GM12892 (cell line): ENCODE measurements around the gene MT1M.

Source experiments
- POLR2A ChIP-seq: IDR thresholded peaks from 2 replicates; pipeline ENCODE4 v1.6.1; 2011; ENCODE audit warnings: low read depth, low read length, control low read depth
- POLR2AphosphoS5 ChIP-seq: IDR thresholded peaks from 2 replicates; pipeline ENCODE4 v1.6.1; 2011; ENCODE audit warnings: low read depth, low read length, control low read depth
- TAF1 ChIP-seq: IDR thresholded peaks from 2 replicates; pipeline ENCODE4 v1.6.1; 2011; ENCODE audit warnings: low read depth, mild to moderate bottlenecking, control low read depth, low read length, borderline replicate concordance

DNA sequence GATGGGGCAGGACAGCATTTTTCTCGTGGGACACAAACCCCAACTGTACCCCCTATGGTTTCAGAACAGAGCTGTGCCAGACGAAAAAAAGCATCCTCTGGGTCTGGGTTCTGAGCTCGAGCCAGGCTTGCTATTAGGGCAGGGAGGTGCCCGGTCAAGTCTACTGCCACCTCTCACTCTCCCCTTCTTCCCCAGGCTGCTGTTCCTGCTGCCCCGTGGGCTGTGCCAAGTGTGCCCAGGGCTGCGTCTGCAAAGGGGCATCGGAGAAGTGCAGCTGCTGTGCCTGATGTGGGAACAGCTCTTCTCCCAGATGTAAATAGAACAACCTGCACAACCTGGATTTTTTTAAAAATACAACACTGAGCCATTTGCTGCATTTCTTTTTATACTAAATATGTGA lies 5.8 kb upstream of the MT1M start:
- TF ChIP-seq POLR2A (no peak), POLR2AphosphoS5 (no peak), TAF1 (no peak)
